T follicular helper cell (primary cell): ENCODE results near the gene C5.

Source experiments
- DNase-seq: peaks from one replicate; pipeline ENCODE4 v3.0.0-alpha.2; 2020; ENCODE audit warnings: low read depth

Gene C5

GRCh38 chr9:120909904-120910303, 140.2 kb downstream of the C5 start:
- DNase-seq, result no peak

- DNase-seq, result no peak
These were observed 144.5 kb downstream of the C5 start for GRCh38 chr9:120905315-120906164.

GRCh38 chr9:120904978-120905301, 145.1 kb downstream of the C5 start:
- DNase-seq, result no peak

GRCh38 chr9:120904061-120904977, 145.8 kb downstream of the C5 start:
- peak; percentile 68 for DNase-seq

GRCh38 chr9:120902569-120903535, 147.2 kb downstream of the C5 start:
- no peak for DNase-seq
